ENCODE measurements around the gene HMCN2.

The HMCN2 gene

GRCh38 chr9:130470950-130471349, 205.4 kb downstream of the HMCN2 start:
- DNase-seq (ENCODE audit: low read depth): no peak

- DNase-seq (ENCODE audit: low read depth): no peak
Observed at GRCh38 chr9:130471411-130472183, 206.0 kb downstream of the HMCN2 start.

- DNase-seq (ENCODE audit: low read depth): no peak
Observed at GRCh38 chr9:130472184-130472705, 206.7 kb downstream of the HMCN2 start.

GRCh38 chr9:130473009-130473408, 207.4 kb downstream of the HMCN2 start:
- no peak for DNase-seq (ENCODE audit: low read depth)

- no peak for DNase-seq (ENCODE audit: low read depth)
Observed at GRCh38 chr9:130473566-130473965, 208.0 kb downstream of the HMCN2 start.

GRCh38 chr9:130474106-130474505, 208.5 kb downstream of the HMCN2 start:
- no peak for DNase-seq (ENCODE audit: low read depth)

GRCh38 chr9:130476151-130476730, 210.7 kb downstream of the HMCN2 start:
- DNase-seq (ENCODE audit: low read depth): no peak

GRCh38 chr9:130477564-130477963, 212.0 kb downstream of the HMCN2 start:
- DNase-seq (ENCODE audit: low read depth): no peak

GRCh38 chr9:130478152-130478551, 212.6 kb downstream of the HMCN2 start:
- no peak for DNase-seq (ENCODE audit: low read depth)

GRCh38 chr9:130478736-130479575, 213.4 kb downstream of the HMCN2 start:
- no peak for DNase-seq (ENCODE audit: low read depth)

GRCh38 chr9:130479587-130479986, 214.0 kb downstream of the HMCN2 start:
- DNase-seq (ENCODE audit: low read depth): no peak

GRCh38 chr9:130480673-130481072, 215.1 kb downstream of the HMCN2 start:
- DNase-seq (ENCODE audit: low read depth): no peak

- no peak for DNase-seq (ENCODE audit: low read depth)
Observed at GRCh38 chr9:130482463-130482862, 216.9 kb downstream of the HMCN2 start.

GRCh38 chr9:130483371-130483971, 217.9 kb downstream of the HMCN2 start:
- no peak for DNase-seq (ENCODE audit: low read depth)

All from activated T-helper 1 cell treated with Interleukin-2 at 50 U/mL for 16 hours (primary cell).